Measurements from ENCODE around the gene NTSR1.

NTSR1 gene

GRCh38 chr20:62692801-62693523, 15.7 kb upstream of the NTSR1 start:
- TF ChIP-seq REST (IDR thresholded peaks at IDR 0.05; ENCODE audit: insufficient read depth in 1 of 2, low read depth in 2 of 2, low read length in 2 of 2) (no peak), POLR2AphosphoS5 (IDR thresholded peaks at IDR 0.05; ENCODE audit: low read depth, low read length) (no peak), SIN3A (IDR thresholded peaks at IDR 0.05; ENCODE audit: borderline replicate concordance, insufficient read depth, low read length) (no peak), TAF1 (IDR thresholded peaks at IDR 0.05; ENCODE audit: borderline replicate concordance, insufficient read depth, low read length) (no peak), FOXP2 (optimal IDR thresholded peaks at IDR 0.05; ENCODE audit: borderline replicate concordance, extremely low read depth, extremely low read length, insufficient read depth) (no peak)

DNA sequence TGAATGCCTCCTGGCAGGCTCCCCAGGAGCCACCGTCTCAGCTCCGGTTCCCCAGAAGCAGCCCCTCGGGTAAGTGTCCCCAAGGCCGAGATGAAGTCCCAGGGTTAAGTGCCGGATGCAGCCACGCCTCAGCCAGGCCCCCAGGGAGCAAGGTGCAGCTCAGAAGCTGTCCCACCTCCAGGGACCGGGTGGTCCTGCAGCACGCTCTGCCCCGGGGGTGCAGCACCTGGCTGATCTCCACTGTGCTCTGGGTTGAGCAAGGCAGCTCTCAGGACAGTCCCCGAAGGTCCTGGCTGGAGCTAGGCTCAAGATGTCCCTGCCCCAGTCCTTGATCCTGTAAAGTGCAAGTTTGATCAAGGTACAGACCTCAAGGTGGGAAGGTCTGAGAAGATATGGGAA, 15.1 kb upstream of the NTSR1 start:
- no peak for TF ChIP-seq REST (IDR thresholded peaks at IDR 0.05; ENCODE audit: insufficient read depth in 1 of 2, low read depth in 2 of 2, low read length in 2 of 2)
- TF ChIP-seq TAF1 (IDR thresholded peaks at IDR 0.05; ENCODE audit: borderline replicate concordance, insufficient read depth, low read length): no peak
- TF ChIP-seq POLR2AphosphoS5 (IDR thresholded peaks at IDR 0.05; ENCODE audit: low read depth, low read length): no peak
- TF ChIP-seq SIN3A (IDR thresholded peaks at IDR 0.05; ENCODE audit: borderline replicate concordance, insufficient read depth, low read length): no peak
- no peak for TF ChIP-seq FOXP2 (optimal IDR thresholded peaks at IDR 0.05; ENCODE audit: borderline replicate concordance, extremely low read depth, extremely low read length, insufficient read depth)

DNA sequence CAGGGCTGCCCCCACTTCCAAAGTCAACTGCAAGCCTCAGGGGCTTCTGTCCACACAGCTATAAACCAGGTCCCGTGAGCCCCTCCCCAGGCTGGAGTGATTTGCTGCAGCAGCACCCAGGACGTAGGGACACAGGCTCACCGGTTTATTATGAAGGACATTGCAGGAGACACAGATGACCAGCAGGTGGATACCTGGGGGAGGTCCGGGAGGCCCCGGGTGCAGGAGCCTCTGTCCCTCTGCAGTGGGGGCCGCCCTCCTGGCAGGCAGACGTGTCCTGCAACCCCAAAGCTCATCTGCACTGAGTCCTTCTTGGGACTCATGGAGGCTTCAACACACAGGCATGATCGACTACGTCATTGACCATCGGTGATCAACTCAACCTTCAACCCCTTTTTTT, 14.5 kb upstream of the NTSR1 start:
- TF ChIP-seq TAF1 (IDR thresholded peaks at IDR 0.05; ENCODE audit: borderline replicate concordance, insufficient read depth, low read length) (no peak), REST (IDR thresholded peaks at IDR 0.05; ENCODE audit: insufficient read depth in 1 of 2, low read depth in 2 of 2, low read length in 2 of 2) (no peak), SIN3A (IDR thresholded peaks at IDR 0.05; ENCODE audit: borderline replicate concordance, insufficient read depth, low read length) (no peak), POLR2AphosphoS5 (IDR thresholded peaks at IDR 0.05; ENCODE audit: low read depth, low read length) (no peak), FOXP2 (optimal IDR thresholded peaks at IDR 0.05; ENCODE audit: borderline replicate concordance, extremely low read depth, extremely low read length, insufficient read depth) (no peak)

DNA sequence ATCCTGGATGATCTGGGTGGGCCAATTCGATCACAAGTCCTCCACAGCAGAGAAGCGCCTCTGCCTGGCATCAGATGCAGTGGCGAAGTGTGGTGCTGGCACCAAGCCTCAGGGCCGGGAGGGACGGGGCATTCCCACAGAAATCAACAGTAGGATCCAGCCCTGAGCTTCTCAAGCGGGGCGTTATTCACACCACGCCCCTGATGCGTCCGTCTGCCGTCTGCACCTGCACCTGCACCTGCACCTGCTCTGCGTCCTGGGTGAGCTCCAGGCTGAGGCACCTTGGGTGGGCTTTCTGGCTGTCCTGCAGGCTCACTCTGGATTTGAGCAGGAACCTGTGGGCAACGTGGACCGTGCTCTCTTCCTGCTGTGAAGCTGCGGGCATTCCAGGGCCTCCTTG, 13.8 kb upstream of the NTSR1 start:
- no peak for TF ChIP-seq FOXP2 (optimal IDR thresholded peaks at IDR 0.05; ENCODE audit: borderline replicate concordance, extremely low read depth, extremely low read length, insufficient read depth)
- no peak for TF ChIP-seq REST (IDR thresholded peaks at IDR 0.05; ENCODE audit: insufficient read depth in 1 of 2, low read depth in 2 of 2, low read length in 2 of 2)
- TF ChIP-seq SIN3A (IDR thresholded peaks at IDR 0.05; ENCODE audit: borderline replicate concordance, insufficient read depth, low read length): no peak
- no peak for TF ChIP-seq POLR2AphosphoS5 (IDR thresholded peaks at IDR 0.05; ENCODE audit: low read depth, low read length)
- no peak for TF ChIP-seq TAF1 (IDR thresholded peaks at IDR 0.05; ENCODE audit: borderline replicate concordance, insufficient read depth, low read length)
